OCI-LY1 (cell line): ENCODE measurements around the gene OR5AU1.

Experiments used
- H2AFZ ChIP-seq: fragments of 200-600 bp; sonication (generic), shearing (Covaris generic); 2 replicates; pipeline ENCODE4 v1.6.0; 2014; ENCODE audit warnings: antibody characterized with exemption, mild to moderate bottlenecking, low read length
- H3F3A ChIP-seq: fragments of 200-600 bp; sonication (generic), shearing (Covaris generic); 2 replicates; pipeline ENCODE4 v1.6.0; 2014; ENCODE audit warnings: mild to moderate bottlenecking, antibody characterized with exemption, low read length, moderate library complexity; ENCODE audit not compliant: insufficient read depth
- H3K27ac ChIP-seq: fragments of 200-600 bp; sonication (generic); 2 replicates; pipeline ENCODE4 v1.5.1; 2014; ENCODE audit warnings: low read length, mixed run types, mild to moderate bottlenecking, low read depth; ENCODE audit not compliant: poor library complexity, severe bottlenecking
- H3K27me3 ChIP-seq: fragments of 200-600 bp; sonication (generic); 2 replicates; pipeline ENCODE4 v1.6.0; 2014; ENCODE audit warnings: antibody characterized with exemption, mild to moderate bottlenecking, low read length, moderate library complexity; ENCODE audit not compliant: insufficient read depth
- H3K36me3 ChIP-seq: fragments of 200-600 bp; sonication (generic); 2 replicates; pipeline ENCODE4 v1.6.1; 2014; ENCODE audit warnings: mild to moderate bottlenecking, antibody characterized with exemption, low read length, moderate library complexity, mixed read lengths; ENCODE audit not compliant: insufficient read depth
- H3K4me1 ChIP-seq: fragments of 200-600 bp; sonication (generic); 2 replicates; pipeline ENCODE4 v1.5.1; 2014; ENCODE audit warnings: mild to moderate bottlenecking, low read length, moderate library complexity; ENCODE audit not compliant: insufficient read depth, severe bottlenecking
- H3K4me2 ChIP-seq: fragments of 200-600 bp; sonication (generic), shearing (Covaris generic); 2 replicates; pipeline ENCODE4 v1.6.1; 2014; ENCODE audit warnings: low read length
- H3K4me3 ChIP-seq: fragments of 200-600 bp; sonication (generic); 2 replicates; pipeline ENCODE4 v1.5.1; 2014; ENCODE audit warnings: low read length, low read depth, mild to moderate bottlenecking, mixed read lengths; ENCODE audit not compliant: poor library complexity, severe bottlenecking
- H3K79me2 ChIP-seq: fragments of 200-600 bp; shearing (Covaris generic); 2 replicates; pipeline ENCODE4 v1.6.1; 2016; ENCODE audit warnings: mixed run types, low read length, mixed read lengths; ENCODE audit not compliant: insufficient read depth
- H3K9ac ChIP-seq: fragments of 200-600 bp; sonication (generic), shearing (Covaris generic); 2 replicates; pipeline ENCODE4 v1.6.1; 2014; ENCODE audit warnings: mild to moderate bottlenecking, low read length, mixed read lengths
- H3K9me2 ChIP-seq: fragments of 200-600 bp; sonication (generic), shearing (Covaris generic); 2 replicates; pipeline ENCODE4 v1.6.1; 2014; ENCODE audit warnings: low read depth, mild to moderate bottlenecking, low read length, mixed read lengths
- H3K9me3 ChIP-seq: fragments of 200-600 bp; shearing (Covaris generic); 2 replicates; pipeline ENCODE4 v1.6.1; 2014; ENCODE audit warnings: low read length, mixed read lengths
- H4K20me1 ChIP-seq: fragments of 200-600 bp; sonication (generic), shearing (Covaris generic); 2 replicates; pipeline ENCODE4 v1.6.0; 2016; ENCODE audit warnings: mild to moderate bottlenecking, low read length; ENCODE audit not compliant: insufficient read depth
- CTCF ChIP-seq: fragments of 200-600 bp; sonication (generic), shearing (Covaris generic); IDR thresholded peaks from 2 replicates; pipeline ENCODE4 v1.5.1; 2017; ENCODE audit warnings: mild to moderate bottlenecking, antibody characterized with exemption, low read length, moderate library complexity, mixed read lengths
- EZH2 ChIP-seq: fragments of 200-600 bp; sonication (generic), shearing (Covaris generic); IDR thresholded peaks from 2 replicates; pipeline ENCODE4 v1.8.0; 2017; ENCODE audit warnings: borderline replicate concordance, mixed run types, mild to moderate bottlenecking, antibody characterized with exemption, low read length, moderate library complexity, mixed read lengths

Gene OR5AU1

GRCh38 chr14:21200752-21201461 is 45.0 kb upstream of the OR5AU1 start:
- no peaks in the 10 kb centered on the region for H3K9me2 ChIP-seq
- no peaks in the 10 kb centered on the region; the same call in 1 of the 2 replicates for H4K20me1 ChIP-seq
- no peaks in the 10 kb centered on the region for H3K79me2 ChIP-seq
- H3K4me2 ChIP-seq: no peak overlapping the region
- H3K4me1 ChIP-seq: no peaks in the 10 kb centered on the region
- 0 out of 2 replicates have a peak, but pooled peaks cover 5% of the 10 kb centered on the region for H3F3A ChIP-seq
- H3K4me3 ChIP-seq: no peak overlapping the region
- H3K27ac ChIP-seq: no peak overlapping the region
- H3K9me3 ChIP-seq: no peaks in the 10 kb centered on the region
- no peak for TF ChIP-seq CTCF
- no peak for TF ChIP-seq EZH2
- H3K27me3 ChIP-seq: no peaks in the 10 kb centered on the region
- no peak overlapping the region for H2AFZ ChIP-seq
- H3K9ac ChIP-seq: no peak overlapping the region
- peaks cover 16% of the 10 kb centered on the region for H3K36me3 ChIP-seq

GRCh38 chr14:21199611-21200560 is 44.0 kb upstream of the OR5AU1 start:
- Histone ChIP-seq H3K9ac (no peak overlapping the region), H3K4me2 (no peak overlapping the region), H4K20me1 (no peaks in the 10 kb centered on the region; the same call in 1 of the 2 replicates), H3K79me2 (no peaks in the 10 kb centered on the region), H3K4me1 (no peaks in the 10 kb centered on the region), H3K27me3 (no peaks in the 10 kb centered on the region), H3K27ac (no peak overlapping the region), H3K4me3 (no peak overlapping the region), H3K9me3 (no peaks in the 10 kb centered on the region), H3K9me2 (no peaks in the 10 kb centered on the region), H2AFZ (no peak overlapping the region), H3F3A (0 out of 2 replicates have a peak, but pooled peaks cover 5% of the 10 kb centered on the region), H3K36me3 (peaks cover 6% of the 10 kb centered on the region)
- TF ChIP-seq EZH2 (no peak), CTCF (no peak)

- peaks cover 4% of the 10 kb centered on the region; the same call in 1 of the 2 replicates for H3K27me3 ChIP-seq
- TF ChIP-seq CTCF: no peak
- no peak for TF ChIP-seq EZH2
- no peaks in the 10 kb centered on the region for H3K9me2 ChIP-seq
- H3K27ac ChIP-seq: no peak overlapping the region
- H3K79me2 ChIP-seq: no peaks in the 10 kb centered on the region
- H3K36me3 ChIP-seq: no peaks in the 10 kb centered on the region
- H3K4me3 ChIP-seq: no peak overlapping the region
- H3F3A ChIP-seq: no peaks in the 10 kb centered on the region
- no peak overlapping the region for H3K9ac ChIP-seq
- H3K4me1 ChIP-seq: no peaks in the 10 kb centered on the region
- H3K9me3 ChIP-seq: no peaks in the 10 kb centered on the region
- H2AFZ ChIP-seq: no peak overlapping the region
- no peak overlapping the region for H3K4me2 ChIP-seq
- no peaks in the 10 kb centered on the region; the same call in 1 of the 2 replicates for H4K20me1 ChIP-seq
These were observed 41.7 kb upstream of the OR5AU1 start for GRCh38 chr14:21197418-21198205.
